Esophagus muscularis mucosa (tissue), 4 donors: ENCODE data around the gene TMEM154. TPM values are rescaled to one million over a fixed set of nuclear protein-coding genes. Genes with fewer than 3 reads are reported as not detected.

Experiments
- DNase-seq: peaks from one replicate; pipeline ENCODE4 v3.0.0-alpha.2; 2017; ENCODE audit errors: extremely low spot score
- H3K27ac ChIP-seq, 4 donors: fragments of 200-600 bp; sonication (generic); replicated peaks in 1 of 4; 1 replicate in 3 of 4; 2 replicates in 1 of 4; pipeline ENCODE4 v1.5.1; 2016 to 2019; ENCODE audit warnings: mild to moderate bottlenecking in 1 of 4
- H3K27me3 ChIP-seq, 4 donors: fragments of 200-600 bp; sonication (generic); one replicate each; pipeline versions ENCODE4 v1.5.1 to v1.6.0; 2016 to 2019
- H3K36me3 ChIP-seq, 4 donors: fragments of 200-600 bp; sonication (generic); one replicate each; pipeline ENCODE4 v1.5.1; 2016 to 2019
- H3K4me1 ChIP-seq, 4 donors: fragments of 200-600 bp; sonication (generic); one replicate each; pipeline ENCODE4 v1.5.1; 2016 to 2019
- H3K4me3 ChIP-seq, 4 donors: fragments of 200-600 bp; sonication (generic); 1 replicate in 2 of 4; 2 replicates in 2 of 4; pipeline ENCODE4 v1.5.1; 2016 to 2019; ENCODE audit warnings: mild to moderate bottlenecking in 4 of 4, moderate library complexity in 1 of 4
- H3K9me3 ChIP-seq, 4 donors: fragments of 200-600 bp; sonication (generic); 1 replicate in 3 of 4; 2 replicates in 1 of 4; pipeline ENCODE4 v1.5.1; 2016 to 2019
- EP300 ChIP-seq: sonication (generic); formaldehyde crosslinking; IDR thresholded peaks from one replicate; pipeline ENCODE4 v1.6.1; 2017; ENCODE audit warnings: antibody characterized with exemption
- POLR2A ChIP-seq: fragments of 450-650 bp; IDR thresholded peaks from one replicate; pipeline ENCODE4 v1.6.1; 2017; ENCODE audit warnings: antibody characterized with exemption, moderate library complexity, mild to moderate bottlenecking, low read depth
- POLR2AphosphoS5 ChIP-seq, 2 donors: sonication (generic); formaldehyde crosslinking; IDR thresholded peaks; one replicate each; pipeline ENCODE4 v1.6.1; 2017; ENCODE audit warnings: antibody characterized with exemption in 2 of 2
- WGBS: methylation state at CpG from one replicate; pipeline ENCODE4 v1.1.5; 2018; 5-methylcytosine and 5-hydroxymethylcytosine counted together
- intact Hi-C: fragments of 100-400 bp; cut with DNase I; formaldehyde crosslinking; loops from one replicate; pipeline ENCODE4 v1.15.1; 2023
- total RNA-seq, 4 donors: library from RNA; depleted of rRNA; stranded (reverse); fragments of >200 nt; gene quantifications; one replicate each; pipeline versions ENCODE4 v1.1.0 to v1.2.1, GENCODE V29; 2016
- TF ChIP-seq, protein P1 (sequence below), 3 experiments: fragments of 200-600 bp in 2 of 3; fragments of 450-650 bp in 1 of 3; sonication (generic) in 2 of 3; IDR thresholded peaks; one replicate each; pipeline ENCODE4 v1.5.1; 2017 to 2019; ENCODE audit warnings: antibody characterized with exemption in 3 of 3, mild to moderate bottlenecking in 2 of 3, moderate library complexity in 1 of 3

TMEM154 gene
- total RNA-seq, 4 donors from 2014 or later: 1.1 to 2.9 (median 2.3) TPM

DNA sequence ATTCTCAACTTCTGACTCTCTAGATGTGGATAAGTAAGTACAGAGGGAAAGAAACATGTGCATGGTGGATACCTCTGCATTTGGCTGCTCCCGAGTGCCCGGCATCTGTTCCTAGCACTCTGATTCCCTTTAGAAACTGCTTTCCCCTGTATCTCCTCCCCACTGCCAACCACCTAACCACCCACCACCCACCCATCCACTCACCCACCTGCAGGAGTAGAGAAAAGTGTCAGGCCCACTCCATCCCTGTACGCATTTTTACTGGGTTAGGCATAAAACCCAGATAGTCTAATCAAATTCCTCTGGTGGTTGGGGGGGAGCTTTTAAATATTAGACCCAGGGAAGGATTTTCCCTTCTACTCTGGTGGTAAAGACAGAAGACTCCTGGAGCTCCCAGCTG lies 63.0 kb downstream of the TMEM154 start:
- no peaks in the 10 kb centered on the region for H3K36me3 ChIP-seq
- no peak for TF ChIP-seq POLR2A
- no peak for TF ChIP-seq POLR2AphosphoS5 (IDR thresholded peaks at IDR 0.05)
- intact Hi-C loops: no loop called here
- H3K4me1 ChIP-seq: no peaks in the 10 kb centered on the region
- no peaks in the 10 kb centered on the region for H3K9me3 ChIP-seq
- DNase-seq: peak; percentile 50
- no peak overlapping the region for H3K4me3 ChIP-seq
- WGBS: 100% methylated on average over 3 of the region's 3 CpGs
- H3K27ac ChIP-seq: no peak overlapping the region
- H3K27me3 ChIP-seq: no peaks in the 10 kb centered on the region

DNA sequence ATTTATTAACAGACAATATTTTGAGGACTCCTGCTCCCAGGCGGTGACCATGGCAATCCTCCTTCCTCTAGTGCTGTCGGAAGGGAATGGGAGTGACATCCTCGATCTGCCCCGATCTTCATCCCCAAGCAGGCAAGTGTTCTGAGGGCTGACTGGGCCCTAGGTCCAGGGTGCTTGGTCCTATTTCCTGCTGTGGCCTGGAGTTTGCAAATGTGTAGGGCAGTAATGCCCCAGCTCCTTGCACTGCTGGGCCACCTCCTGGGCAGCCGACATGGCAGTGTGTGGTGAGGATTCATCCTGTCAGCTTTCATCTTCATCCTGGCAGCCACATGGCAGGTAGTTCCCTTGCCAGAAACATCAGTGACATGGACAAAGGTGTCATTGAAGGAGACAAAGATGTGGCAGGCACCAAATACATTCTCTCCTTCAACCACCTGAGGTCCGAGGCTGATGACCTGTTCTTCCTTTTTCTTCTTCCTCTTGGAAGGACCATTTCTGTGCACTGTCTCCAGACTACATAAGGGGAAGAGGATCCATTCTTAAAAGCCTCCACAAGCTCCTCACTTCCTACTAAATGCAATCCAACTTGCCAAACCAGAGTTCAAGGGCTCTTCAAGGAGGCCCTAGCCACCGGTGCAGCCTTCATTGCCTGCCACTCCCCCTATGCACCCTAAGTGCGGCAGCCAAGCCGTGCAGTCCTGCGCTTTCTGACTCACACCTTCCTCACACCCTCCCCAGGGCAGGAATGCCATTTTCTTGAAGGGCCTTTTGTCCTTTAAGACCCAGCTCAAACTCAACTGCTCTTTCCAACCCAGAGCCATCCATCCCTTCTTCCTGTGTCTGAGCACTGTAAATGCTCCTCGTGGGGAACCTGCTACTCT lies 65.7 kb downstream of the TMEM154 start:
- intact Hi-C loops: no loop called here
- TF ChIP-seq POLR2A: no peak
- TF ChIP-seq EP300: no peak
- TF ChIP-seq POLR2AphosphoS5 (IDR thresholded peaks at IDR 0.05): no peak
- TF ChIP-seq, protein P1, sequence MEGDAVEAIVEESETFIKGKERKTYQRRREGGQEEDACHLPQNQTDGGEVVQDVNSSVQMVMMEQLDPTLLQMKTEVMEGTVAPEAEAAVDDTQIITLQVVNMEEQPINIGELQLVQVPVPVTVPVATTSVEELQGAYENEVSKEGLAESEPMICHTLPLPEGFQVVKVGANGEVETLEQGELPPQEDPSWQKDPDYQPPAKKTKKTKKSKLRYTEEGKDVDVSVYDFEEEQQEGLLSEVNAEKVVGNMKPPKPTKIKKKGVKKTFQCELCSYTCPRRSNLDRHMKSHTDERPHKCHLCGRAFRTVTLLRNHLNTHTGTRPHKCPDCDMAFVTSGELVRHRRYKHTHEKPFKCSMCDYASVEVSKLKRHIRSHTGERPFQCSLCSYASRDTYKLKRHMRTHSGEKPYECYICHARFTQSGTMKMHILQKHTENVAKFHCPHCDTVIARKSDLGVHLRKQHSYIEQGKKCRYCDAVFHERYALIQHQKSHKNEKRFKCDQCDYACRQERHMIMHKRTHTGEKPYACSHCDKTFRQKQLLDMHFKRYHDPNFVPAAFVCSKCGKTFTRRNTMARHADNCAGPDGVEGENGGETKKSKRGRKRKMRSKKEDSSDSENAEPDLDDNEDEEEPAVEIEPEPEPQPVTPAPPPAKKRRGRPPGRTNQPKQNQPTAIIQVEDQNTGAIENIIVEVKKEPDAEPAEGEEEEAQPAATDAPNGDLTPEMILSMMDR (IDR thresholded peaks at IDR 0.05): no peak
- 87% methylated on average over 10 of the region's 11 CpGs for WGBS

DNA sequence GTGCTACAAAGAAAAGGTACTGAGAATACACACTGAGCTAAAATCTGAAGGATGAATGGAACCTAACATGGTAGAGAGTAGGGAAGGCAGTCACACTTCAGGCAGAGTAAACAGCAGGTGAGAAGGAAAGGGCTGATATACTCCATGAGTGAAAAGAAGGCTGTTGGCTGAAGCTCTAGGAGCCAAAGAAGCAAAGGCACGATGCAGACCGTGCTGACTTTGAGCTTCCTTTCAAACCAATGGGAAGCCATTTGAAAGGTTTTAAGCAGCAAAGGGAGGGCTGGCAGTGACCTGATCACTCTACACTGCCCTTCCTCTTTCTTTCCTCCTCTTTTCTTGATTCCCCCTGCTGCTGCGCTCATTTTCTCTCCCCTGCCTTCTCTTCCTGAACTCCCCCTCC lies 66.4 kb downstream of the TMEM154 start:
- Histone ChIP-seq H3K9me3 (no peaks in the 10 kb centered on the region), H3K27ac (no peak overlapping the region), H3K27me3 (no peaks in the 10 kb centered on the region), H3K4me1 (no peaks in the 10 kb centered on the region), H3K4me3 (no peak overlapping the region), H3K36me3 (no peaks in the 10 kb centered on the region)
- DNase-seq: peak; percentile 39
- TF ChIP-seq POLR2AphosphoS5 (IDR thresholded peaks at IDR 0.05) (no peak), EP300 (no peak), POLR2A (no peak)
- TF ChIP-seq, protein P1 (IDR thresholded peaks at IDR 0.05): no peak
- intact Hi-C loops: no loop called here
- 60% methylated on average over 3 of the region's 3 CpGs for WGBS

More for the DNA sequence above, 65.7 kb downstream of the TMEM154 start:
- Histone ChIP-seq H3K27me3 (no peaks in the 10 kb centered on the region), H3K4me1 (no peaks in the 10 kb centered on the region), H3K27ac (no peak overlapping the region), H3K36me3 (no peaks in the 10 kb centered on the region), H3K4me3 (no peak overlapping the region), H3K9me3 (no peaks in the 10 kb centered on the region)
- DNase-seq: peak; percentile 68

DNA sequence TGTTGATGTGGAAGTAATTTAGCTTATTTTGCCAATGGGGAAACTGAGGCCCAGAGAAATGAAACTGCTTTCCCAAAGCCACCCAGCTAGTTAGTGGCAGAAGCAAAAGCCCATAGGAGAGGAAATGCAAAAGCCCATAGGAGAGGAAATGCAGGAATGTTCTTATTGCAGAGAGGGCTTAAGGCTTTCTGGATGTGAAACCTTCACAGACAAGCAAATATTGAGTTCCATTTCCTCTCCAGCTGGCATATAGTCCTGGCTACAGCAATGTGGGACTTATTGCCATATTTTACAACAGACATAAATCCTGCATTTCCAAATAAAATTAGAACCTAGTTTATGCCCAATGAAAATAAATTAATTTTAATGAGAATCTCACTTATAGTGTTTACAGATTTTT lies 69.7 kb downstream of the TMEM154 start:
- no peak for TF ChIP-seq POLR2A
- TF ChIP-seq, protein P1 (IDR thresholded peaks at IDR 0.05): no peak
- no peak for TF ChIP-seq EP300
- TF ChIP-seq POLR2AphosphoS5 (IDR thresholded peaks at IDR 0.05): no peak
- no peak overlapping the region for H3K27ac ChIP-seq
- DNase-seq: no peak
- no peaks in the 10 kb centered on the region for H3K27me3 ChIP-seq
- intact Hi-C loops: no loop called here
- H3K4me1 ChIP-seq: peaks cover 0 to 20% (median 16%) of the 10 kb centered on the region in 4 donors
- no peaks in the 10 kb centered on the region for H3K9me3 ChIP-seq
- H3K36me3 ChIP-seq: no peaks in the 10 kb centered on the region
- no peak overlapping the region for H3K4me3 ChIP-seq

DNA sequence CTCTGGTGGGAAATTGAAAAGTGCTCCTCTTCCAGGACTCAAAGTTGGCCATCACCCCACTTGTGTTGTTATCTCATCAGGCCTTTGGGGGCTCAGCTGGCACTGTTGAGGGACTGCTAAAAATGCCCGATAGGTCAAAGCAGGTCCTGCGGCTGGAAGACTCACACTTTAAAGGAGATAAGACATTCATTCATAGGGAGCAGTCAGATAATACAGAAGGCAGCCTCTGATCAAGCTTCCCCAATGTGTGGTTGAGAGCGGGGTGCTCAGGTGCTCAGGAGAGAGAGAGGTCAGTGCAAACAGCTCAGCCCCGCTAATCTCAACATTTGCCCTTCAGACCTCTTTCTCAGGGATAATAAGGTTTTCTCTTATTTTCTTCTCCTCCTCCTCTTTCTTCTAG lies 70.3 kb downstream of the TMEM154 start:
- Histone ChIP-seq H3K9me3 (no peaks in the 10 kb centered on the region), H3K36me3 (no peaks in the 10 kb centered on the region), H3K4me3 (no peak overlapping the region), H3K4me1 (peaks cover 0 to 22% (median 17%) of the 10 kb centered on the region in 4 donors), H3K27ac (no peak overlapping the region), H3K27me3 (no peaks in the 10 kb centered on the region)
- 93% methylated on average over 4 of the region's 4 CpGs for WGBS
- no peak for TF ChIP-seq EP300
- TF ChIP-seq POLR2A: no peak
- TF ChIP-seq POLR2AphosphoS5 (IDR thresholded peaks at IDR 0.05): no peak
- TF ChIP-seq, protein P1 (IDR thresholded peaks at IDR 0.05): no peak
- intact Hi-C loops: no loop called here
- no peak for DNase-seq
